B cell (primary cell): ENCODE results near the gene HTR3C. TPM values are rescaled to one million over a fixed set of nuclear protein-coding genes. Genes with fewer than 3 reads are reported as not detected.

Source experiments
- ATAC-seq: fragments of 200-7000 bp; cut with Tn5 transposase; one replicate; pipeline ENCODE4 v1.10.0; 2021; ENCODE audit warnings: low read depth, mild to moderate bottlenecking, moderate number of reproducible peaks, moderate library complexity
- CTCF ChIA-PET: fragments of 350-600 bp; sonication (Branson Sonifier 250); formaldehyde crosslinking; loops from one replicate; lab custom pipeline; 2021; ENCODE audit warnings: antibody characterized with exemption, inconsistent platforms; lab: Charles Lee
- POLR2A ChIA-PET: fragments of 350-600 bp; sonication (Branson Sonifier 250); formaldehyde crosslinking; loops from one replicate; lab custom pipeline; 2021; ENCODE audit warnings: antibody characterized with exemption; lab: Charles Lee
- DNase-seq: peaks from one replicate; pipeline ENCODE4 v3.0.0; 2013
- H2AFZ ChIP-seq: 2 replicates; pipeline ENCODE4 v1.6.1; 2012; ENCODE audit warnings: mild to moderate bottlenecking, low read depth, low read length; ENCODE audit not compliant: insufficient read depth, poor library complexity, severe bottlenecking
- H3K27ac ChIP-seq, 2 donors: 1 replicate in 1 of 2; 2 replicates in 1 of 2; pipeline ENCODE4 v1.5.1; 2012 to 2013; ENCODE audit warnings: low read length in 2 of 2, mild to moderate bottlenecking in 2 of 2, moderate library complexity in 1 of 2
- H3K27me3 ChIP-seq, 4 experiments: fragments of 200-600 bp in 1 of 4; sonication (generic) in 1 of 4; replicated peaks in 1 of 4; 1 replicate in 2 of 4; 2 replicates in 2 of 4; pipeline versions ENCODE4 v1.6.1 to v1.7.0; 2013 to 2016; ENCODE audit warnings: low read length in 3 of 4, mild to moderate bottlenecking in 2 of 4, mixed read lengths in 1 of 4, moderate library complexity in 1 of 4; ENCODE audit not compliant: insufficient read depth in 4 of 4, control insufficient read depth in 3 of 4; ENCODE audit errors: control extremely low read depth in 1 of 4
- H3K36me3 ChIP-seq, 2 experiments: replicated peaks in 1 of 2; 1 replicate in 1 of 2; 2 replicates in 1 of 2; pipeline versions ENCODE4 v1.6.1 to v1.7.1; 2013; ENCODE audit warnings: low read length in 1 of 2; ENCODE audit not compliant: insufficient read depth in 2 of 2, control insufficient read depth in 1 of 2; ENCODE audit errors: control extremely low read depth in 1 of 2, extremely low read depth in 1 of 2
- H3K4me1 ChIP-seq, 2 donors: fragments of 200-600 bp in 1 of 2; sonication (generic) in 1 of 2; 1 replicate in 1 of 2; 2 replicates in 1 of 2; pipeline versions ENCODE4 v1.5.1 to v1.6.1; 2013 to 2017; ENCODE audit warnings: low read length in 2 of 2; ENCODE audit not compliant: control insufficient read depth in 2 of 2, insufficient read depth in 2 of 2
- H3K4me2 ChIP-seq: replicated peaks from 2 replicates; pipeline ENCODE3; 2012; ENCODE audit warnings: mild to moderate bottlenecking, low read depth, low read length; ENCODE audit not compliant: poor library complexity, severe bottlenecking
- H3K4me3 ChIP-seq, 5 experiments: fragments of 200-600 bp in 1 of 5; sonication (generic) in 1 of 5; 1 replicate in 3 of 5; 2 replicates in 2 of 5; pipeline versions ENCODE4 v1.5.1 to v1.7.0; 2011 to 2016; ENCODE audit warnings: low read length in 4 of 5, mild to moderate bottlenecking in 4 of 5, low read depth in 2 of 5, control low read depth in 1 of 5, moderate library complexity in 1 of 5; ENCODE audit not compliant: insufficient read depth in 1 of 5; ENCODE audit errors: control extremely low read depth in 1 of 5, extremely low read depth in 1 of 5
- H3K79me2 ChIP-seq: fragments of 200-600 bp; sonication (generic); one replicate; pipeline ENCODE4 v1.6.0; 2016; ENCODE audit warnings: low read length; ENCODE audit not compliant: control insufficient read depth, insufficient read depth
- H3K9ac ChIP-seq: fragments of 200-600 bp; sonication (generic); 2 replicates; pipeline ENCODE4 v1.6.1; 2017; ENCODE audit warnings: mild to moderate bottlenecking, low read length, moderate library complexity
- H3K9me3 ChIP-seq, 3 donors: one replicate each; pipeline versions ENCODE4 v1.6.1 to v1.7.1; 2013; ENCODE audit warnings: low read length in 2 of 3; ENCODE audit not compliant: control insufficient read depth in 2 of 3, insufficient read depth in 1 of 3; ENCODE audit errors: control extremely low read depth in 1 of 3
- H4K20me1 ChIP-seq: 2 replicates; pipeline ENCODE4 v1.6.0; 2012; ENCODE audit warnings: mild to moderate bottlenecking, low read length; ENCODE audit not compliant: insufficient read depth, control insufficient read depth, poor library complexity, severe bottlenecking
- H3K27ac Mint-ChIP-seq: one replicate; pipeline ENCODE4 v1.8.0; 2021; ENCODE audit warnings: mixed read lengths
- H3K27me3 Mint-ChIP-seq: one replicate; pipeline ENCODE4 v1.8.0; 2021; ENCODE audit warnings: mixed read lengths
- H3K4me1 Mint-ChIP-seq: one replicate; pipeline ENCODE4 v1.8.0; 2021; ENCODE audit warnings: mixed read lengths
- H3K4me3 Mint-ChIP-seq: one replicate; pipeline ENCODE4 v1.8.0; 2021; ENCODE audit warnings: mixed read lengths
- H3K9me3 Mint-ChIP-seq: one replicate; pipeline ENCODE4 v1.8.0; 2022; ENCODE audit warnings: mixed read lengths; ENCODE audit not compliant: insufficient read depth
- CTCF ChIP-seq: fragments of 200-600 bp; IDR thresholded peaks from one replicate; pipeline ENCODE4 v1.8.0; 2022; ENCODE audit warnings: antibody characterized with exemption, mild to moderate bottlenecking
- EZH2 ChIP-seq: IDR thresholded peaks from 2 replicates; pipeline ENCODE4 v1.6.1; 2012; ENCODE audit warnings: borderline replicate concordance, low read depth, mild to moderate bottlenecking, moderate library complexity, low read length; ENCODE audit not compliant: insufficient read depth, poor library complexity, severe bottlenecking
- WGBS: methylation state at CpG from one replicate; pipeline ENCODE4 v1.1.5; 2013; ENCODE audit warnings: missing lambda C conversion rate; ENCODE audit not compliant: insufficient coverage; 5-methylcytosine and 5-hydroxymethylcytosine counted together
- intact Hi-C: fragments of 100-400 bp; cut with micrococcal nuclease; formaldehyde crosslinking; loops from one replicate; pipeline ENCODE4 v1.10.0; 2022
- polyA plus RNA-seq: library from polyadenylated mRNA; depleted of rRNA; stranded (reverse); fragments of >200 nt; gene quantifications from 2 replicates; pipeline ENCODE4 v1.2.3, GENCODE V29; 2012
- total RNA-seq, 2 donors: library from RNA; stranded (reverse); fragments of 120-200 nt in 1 of 2; gene quantifications; 1 replicate in 1 of 2; 2 replicates in 1 of 2; pipeline versions ENCODE4 v1.2.3 to v1.2.4, GENCODE V29; 2013 to 2022

Gene HTR3C
- total and polyA plus RNA-seq, 2 donors (not counting 1 experiment from before 2014, with no cell fraction given): not detected

- Histone ChIP-seq H3K36me3 (no peaks in the 10 kb centered on the region), H3K27ac (no peak overlapping the region), H4K20me1 (no peaks in the 10 kb centered on the region), H3K4me2 (no peak overlapping the region), H3K4me1 (no peaks in the 10 kb centered on the region), H3K9me3 (peaks cover 0 to 13% (median 0%) of the 10 kb centered on the region in 3 donors), H3K79me2 (no peaks in the 10 kb centered on the region), H2AFZ (no peak overlapping the region), H3K27me3 (peaks cover 0 to 3% (median 0%) of the 10 kb centered on the region in 4 experiments), H3K9ac (no peak overlapping the region), H3K4me3 (no peak overlapping the region)
- intact Hi-C loops: no loop called here
- TF ChIP-seq CTCF (no peak), EZH2 (no peak)
- H3K4me3 Mint-ChIP-seq: no peak overlapping the region
- peaks cover 6% of the 10 kb centered on the region for H3K27me3 Mint-ChIP-seq
- DNase-seq (no peak), ATAC-seq (no peak)
- POLR2A ChIA-PET: no interaction called here
- peaks cover 6% of the 10 kb centered on the region for H3K4me1 Mint-ChIP-seq
- CTCF ChIA-PET: interaction anchor here (0.6 kb wide), 1 partner anchor 897 kb away, joined by 4 read pairs; no protein-coding TSS in a partner anchor
- WGBS: 95% methylated on average over 16 of the region's 16 CpGs
- H3K9me3 Mint-ChIP-seq: no peaks in the 10 kb centered on the region
- H3K27ac Mint-ChIP-seq: no peak overlapping the region
Measured at GRCh38 chr3:184081116-184081830, 28.4 kb downstream of the HTR3C start.

- CTCF ChIA-PET: no interaction called here
Measured at GRCh38 chr3:184082034-184082433, 29.2 kb downstream of the HTR3C start.

More at GRCh38 chr3:184082034-184082433, 29.2 kb downstream of the HTR3C start:
- H3K4me1 ChIP-seq: no peaks in the 10 kb centered on the region
- POLR2A ChIA-PET: no interaction called here
- 89% methylated on average over 9 of the region's 10 CpGs for WGBS
- H3K9me3 ChIP-seq: peaks cover 0 to 13% (median 0%) of the 10 kb centered on the region in 3 donors
- peaks cover 0 to 3% (median 0%) of the 10 kb centered on the region in 4 experiments for H3K27me3 ChIP-seq
- no peak overlapping the region for H3K4me2 ChIP-seq
- H3K36me3 ChIP-seq: no peaks in the 10 kb centered on the region
- ATAC-seq: no peak
- no peak for DNase-seq
- intact Hi-C loops: no loop called here
- no peaks in the 10 kb centered on the region for H4K20me1 ChIP-seq
- Mint-ChIP-seq H3K4me3 (no peak overlapping the region), H3K4me1 (peaks cover 6% of the 10 kb centered on the region), H3K27me3 (peaks cover 4% of the 10 kb centered on the region), H3K9me3 (no peaks in the 10 kb centered on the region), H3K27ac (no peak overlapping the region)
- no peak overlapping the region for H3K9ac ChIP-seq
- no peak for TF ChIP-seq EZH2
- no peak for TF ChIP-seq CTCF
- no peak overlapping the region for H3K4me3 ChIP-seq
- H2AFZ ChIP-seq: no peak overlapping the region
- no peaks in the 10 kb centered on the region for H3K79me2 ChIP-seq
- no peak overlapping the region for H3K27ac ChIP-seq
